ENCODE results near the gene LBP.
"Not testable (repeated sequence)": the region's sequence is repeated elsewhere in the genome, so short reads cannot be mapped to it uniquely, and the experiment has no call there.

LBP gene

GRCh38 chr20:38308047-38308438, 38.2 kb upstream of the LBP start:
- in situ Hi-C loops (cut with HindIII; ENCODE audit: low pct_unique_long_range_greater_than_20kb, low sequenced_read_pairs), result no loop called here
- DNase-seq (ENCODE audit: low read depth in 1 of 2, low spot score in 1 of 2), result peak in 1 of 2 experiments; percentile 24
- no peak for TF ChIP-seq JUND (IDR thresholded peaks at IDR 0.05; ENCODE audit: low read depth)

DNA sequence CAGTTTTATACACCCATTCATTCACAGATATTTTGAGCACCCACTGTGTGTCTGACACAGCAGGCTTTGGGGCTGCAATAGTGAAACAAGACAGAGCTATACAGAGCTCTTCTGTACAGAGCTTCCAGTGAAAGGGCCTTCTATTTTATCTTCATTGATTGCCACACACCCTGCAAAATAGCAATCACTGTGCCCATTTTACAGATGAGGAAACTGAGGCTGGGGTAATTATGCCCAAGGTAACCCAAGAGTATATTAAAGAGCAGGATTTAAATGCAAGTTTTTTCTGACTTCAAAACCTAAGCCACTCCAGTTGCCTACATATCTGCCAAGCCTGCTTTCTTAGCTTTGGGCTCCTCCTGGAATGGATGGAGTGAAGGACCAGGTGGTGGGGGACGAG, 37.8 kb upstream of the LBP start:
- in situ Hi-C loops (cut with HindIII; ENCODE audit: low pct_unique_long_range_greater_than_20kb, low sequenced_read_pairs), result no loop called here
- DNase-seq (ENCODE audit: low read depth in 1 of 2, low spot score in 1 of 2), result no peak
- TF ChIP-seq JUND (IDR thresholded peaks at IDR 0.05; ENCODE audit: low read depth), result no peak

- DNase-seq (ENCODE audit: low read depth in 1 of 2, low spot score in 1 of 2), result no peak
- no peak for TF ChIP-seq JUND (IDR thresholded peaks at IDR 0.05; ENCODE audit: low read depth)
- in situ Hi-C loops (cut with HindIII; ENCODE audit: low pct_unique_long_range_greater_than_20kb, low sequenced_read_pairs), result no loop called here
These were observed 35.2 kb upstream of the LBP start for GRCh38 chr20:38311091-38311490.

GRCh38 chr20:38311491-38311890, 34.8 kb upstream of the LBP start:
- in situ Hi-C loops (cut with HindIII; ENCODE audit: low pct_unique_long_range_greater_than_20kb, low sequenced_read_pairs), result no loop called here
- DNase-seq (ENCODE audit: low read depth in 1 of 2, low spot score in 1 of 2), result no peak
- TF ChIP-seq JUND (IDR thresholded peaks at IDR 0.05; ENCODE audit: low read depth), result no peak

DNA sequence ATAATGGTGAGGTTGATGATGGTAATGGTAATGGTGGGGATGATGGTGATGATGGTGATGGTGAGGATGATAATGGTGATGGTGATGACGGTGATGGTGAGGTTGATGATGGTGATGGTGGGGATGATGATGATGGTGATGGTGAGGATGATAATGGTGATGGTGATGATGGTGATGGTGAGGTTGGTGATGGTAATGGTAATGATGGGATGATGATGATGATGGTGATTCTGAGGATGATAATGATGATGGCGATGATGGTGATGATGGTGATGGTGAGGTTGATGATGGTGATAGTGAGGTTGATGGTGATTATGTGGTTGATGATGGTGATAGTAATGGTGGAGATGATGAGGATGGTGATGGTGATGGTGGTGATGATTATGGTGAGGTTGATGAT, 32.6 kb upstream of the LBP start:
- in situ Hi-C loops (cut with HindIII; ENCODE audit: low pct_unique_long_range_greater_than_20kb, low sequenced_read_pairs), result no loop called here
- no peak for TF ChIP-seq JUND (IDR thresholded peaks at IDR 0.05; ENCODE audit: low read depth)
- no peak for DNase-seq (ENCODE audit: low read depth in 1 of 2, low spot score in 1 of 2)

GRCh38 chr20:38314350-38314749, 31.9 kb upstream of the LBP start:
- in situ Hi-C loops (cut with HindIII; ENCODE audit: low pct_unique_long_range_greater_than_20kb, low sequenced_read_pairs); DNase-seq (ENCODE audit: low read depth in 1 of 2, low spot score in 1 of 2): not testable (repeated sequence)

DNA sequence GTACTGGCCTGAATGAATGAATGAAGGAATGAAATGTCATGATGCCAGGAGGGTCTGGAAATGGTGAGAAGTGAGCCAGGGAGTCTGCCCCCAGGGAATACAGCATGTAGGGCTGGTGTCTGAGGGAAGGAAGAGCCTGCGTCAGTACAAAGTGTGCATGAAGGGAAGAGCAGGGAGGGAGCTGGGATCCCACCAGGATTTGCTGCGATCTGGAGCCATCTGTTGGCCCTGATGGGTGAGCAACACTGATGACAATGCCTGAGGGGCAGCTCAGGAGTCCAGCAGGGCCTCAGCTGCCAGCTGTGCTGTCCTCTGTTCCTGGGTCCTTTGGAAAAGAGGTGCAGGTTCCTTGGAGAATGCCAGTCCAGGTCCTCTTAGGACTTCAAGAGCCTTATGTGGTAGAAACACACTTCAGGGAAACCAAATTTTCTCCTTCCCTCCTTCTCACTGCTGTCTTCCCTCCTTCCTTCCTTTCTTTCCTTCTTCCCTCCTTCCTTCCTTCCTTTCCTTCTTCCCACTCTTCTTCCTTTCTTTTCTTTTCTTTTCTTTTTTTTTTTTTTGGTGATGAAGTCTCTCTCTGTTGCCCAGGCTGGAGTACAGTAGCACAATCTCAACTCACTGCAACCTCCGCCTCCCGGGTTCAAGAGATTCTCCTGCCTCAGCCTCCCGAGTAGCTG, 30.9 kb upstream of the LBP start:
- no peak for DNase-seq (ENCODE audit: low read depth in 1 of 2, low spot score in 1 of 2)
- in situ Hi-C loops (cut with HindIII; ENCODE audit: low pct_unique_long_range_greater_than_20kb, low sequenced_read_pairs), result no loop called here
- no peak for TF ChIP-seq JUND (IDR thresholded peaks at IDR 0.05; ENCODE audit: low read depth)

- in situ Hi-C loops (cut with HindIII; ENCODE audit: low pct_unique_long_range_greater_than_20kb, low sequenced_read_pairs), result no loop called here
- no peak for DNase-seq (ENCODE audit: low read depth in 1 of 2, low spot score in 1 of 2)
- TF ChIP-seq JUND (IDR thresholded peaks at IDR 0.05; ENCODE audit: low read depth), result no peak
These were observed 29.9 kb upstream of the LBP start for GRCh38 chr20:38316341-38316740.

DNA sequence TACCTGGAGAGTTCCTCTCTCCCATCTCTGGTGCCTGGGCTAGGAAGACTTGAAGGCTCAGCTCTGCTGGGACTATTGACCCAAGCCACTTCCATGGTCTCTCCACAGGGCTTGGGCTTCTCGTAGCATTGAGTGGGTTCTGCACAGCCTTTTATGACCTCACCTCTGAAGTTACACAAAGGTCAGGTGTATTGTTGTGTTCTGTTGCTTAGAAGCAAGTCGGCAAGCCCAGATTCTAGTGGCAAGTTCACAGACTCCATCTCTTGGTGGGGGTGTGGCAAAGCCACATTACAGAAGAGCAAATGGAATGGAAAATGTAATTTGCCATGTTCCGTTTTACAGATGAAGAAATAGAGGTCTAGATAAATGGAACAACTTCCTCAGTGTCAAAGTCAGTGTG, 28.9 kb upstream of the LBP start:
- DNase-seq (ENCODE audit: low read depth in 1 of 2, low spot score in 1 of 2), result no peak
- in situ Hi-C loops (cut with HindIII; ENCODE audit: low pct_unique_long_range_greater_than_20kb, low sequenced_read_pairs), result no loop called here
- TF ChIP-seq JUND (IDR thresholded peaks at IDR 0.05; ENCODE audit: low read depth), result no peak

- in situ Hi-C loops (cut with HindIII; ENCODE audit: low pct_unique_long_range_greater_than_20kb, low sequenced_read_pairs), result no loop called here
- DNase-seq (ENCODE audit: low read depth in 1 of 2, low spot score in 1 of 2), result no peak
- no peak for TF ChIP-seq JUND (IDR thresholded peaks at IDR 0.05; ENCODE audit: low read depth)
These were observed 26.1 kb upstream of the LBP start for GRCh38 chr20:38320221-38320620.

GRCh38 chr20:38321959-38322598, 24.2 kb upstream of the LBP start:
- in situ Hi-C loops (cut with HindIII; ENCODE audit: low pct_unique_long_range_greater_than_20kb, low sequenced_read_pairs), result no loop called here
- no peak for TF ChIP-seq JUND (IDR thresholded peaks at IDR 0.05; ENCODE audit: low read depth)
- DNase-seq (ENCODE audit: low read depth in 1 of 2, low spot score in 1 of 2), result peak; percentile 52 to 69

DNA sequence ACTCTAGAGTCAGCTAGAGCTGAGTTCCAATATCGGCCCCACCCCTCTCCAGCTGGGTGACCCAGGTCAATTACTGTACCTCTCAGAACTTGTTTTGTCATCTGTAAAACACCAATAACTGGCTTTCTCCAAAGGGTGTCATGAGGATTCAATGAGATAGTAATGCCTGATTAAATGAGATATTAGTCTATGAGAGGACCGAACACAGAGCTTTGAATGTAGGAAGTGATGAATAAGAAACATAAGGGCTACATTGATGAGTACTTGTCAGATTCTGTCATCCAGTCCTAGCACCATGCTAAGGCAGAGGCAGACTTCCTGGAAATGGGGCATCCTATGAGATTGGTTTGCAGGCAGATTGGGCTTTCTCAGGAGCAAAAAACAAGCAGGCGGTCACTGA, 22.1 kb upstream of the LBP start:
- no peak for TF ChIP-seq JUND (IDR thresholded peaks at IDR 0.05; ENCODE audit: low read depth)
- in situ Hi-C loops (cut with HindIII; ENCODE audit: low pct_unique_long_range_greater_than_20kb, low sequenced_read_pairs), result no loop called here
- no peak for DNase-seq (ENCODE audit: low read depth in 1 of 2, low spot score in 1 of 2)

- TF ChIP-seq JUND (IDR thresholded peaks at IDR 0.05; ENCODE audit: low read depth), result no peak
- DNase-seq (ENCODE audit: low read depth in 1 of 2, low spot score in 1 of 2), result no peak
- in situ Hi-C loops (cut with HindIII; ENCODE audit: low pct_unique_long_range_greater_than_20kb, low sequenced_read_pairs), result no loop called here
These were observed 21.1 kb upstream of the LBP start for GRCh38 chr20:38325167-38325566.

GRCh38 chr20:38325905-38326304, 20.4 kb upstream of the LBP start:
- no peak for DNase-seq (ENCODE audit: low read depth in 1 of 2, low spot score in 1 of 2)
- in situ Hi-C loops (cut with HindIII; ENCODE audit: low pct_unique_long_range_greater_than_20kb, low sequenced_read_pairs), result no loop called here

More at GRCh38 chr20:38325905-38326304, 20.4 kb upstream of the LBP start:
- no peak for TF ChIP-seq JUND (IDR thresholded peaks at IDR 0.05; ENCODE audit: low read depth)
